Lung microvascular endothelial cell (primary cell): Measurements from ENCODE around the gene FCRL6. TPM values are rescaled to one million over a fixed set of nuclear protein-coding genes. Genes with fewer than 3 reads are reported as not detected.

Experiments used
- DNase-seq, 2 donors: peaks; one replicate each; pipeline versions ENCODE4 v3.0.0 to v3.0.0-alpha.2; 2010; ENCODE audit warnings: low read depth in 2 of 2
- total RNA-seq: library from RNA; depleted of rRNA; stranded (reverse); fragments of >200 nt; gene quantifications from 2 replicates; pipeline ENCODE4 v1.2.1, GENCODE V29; 2014

Gene FCRL6
- total RNA-seq, 1 donor from 2014 or later = not detected

DNA sequence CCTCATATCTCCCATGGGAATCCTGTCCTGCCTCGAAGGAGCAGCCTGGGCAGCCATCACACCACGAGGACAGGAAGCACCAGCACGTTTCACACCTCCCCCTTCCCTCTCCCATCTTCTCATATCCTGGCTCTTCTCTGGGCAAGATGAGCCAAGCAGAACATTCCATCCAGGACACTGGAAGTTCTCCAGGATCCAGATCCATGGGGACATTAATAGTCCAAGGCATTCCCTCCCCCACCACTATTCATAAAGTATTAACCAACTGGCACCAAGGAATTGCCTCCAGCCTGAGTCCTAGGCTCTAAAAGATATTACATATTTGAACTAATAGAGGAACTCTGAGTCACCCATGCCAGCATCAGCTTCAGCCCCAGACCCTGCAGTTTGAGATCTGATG is 33.2 kb downstream of the FCRL6 start:
- DNase-seq = no peak

DNA sequence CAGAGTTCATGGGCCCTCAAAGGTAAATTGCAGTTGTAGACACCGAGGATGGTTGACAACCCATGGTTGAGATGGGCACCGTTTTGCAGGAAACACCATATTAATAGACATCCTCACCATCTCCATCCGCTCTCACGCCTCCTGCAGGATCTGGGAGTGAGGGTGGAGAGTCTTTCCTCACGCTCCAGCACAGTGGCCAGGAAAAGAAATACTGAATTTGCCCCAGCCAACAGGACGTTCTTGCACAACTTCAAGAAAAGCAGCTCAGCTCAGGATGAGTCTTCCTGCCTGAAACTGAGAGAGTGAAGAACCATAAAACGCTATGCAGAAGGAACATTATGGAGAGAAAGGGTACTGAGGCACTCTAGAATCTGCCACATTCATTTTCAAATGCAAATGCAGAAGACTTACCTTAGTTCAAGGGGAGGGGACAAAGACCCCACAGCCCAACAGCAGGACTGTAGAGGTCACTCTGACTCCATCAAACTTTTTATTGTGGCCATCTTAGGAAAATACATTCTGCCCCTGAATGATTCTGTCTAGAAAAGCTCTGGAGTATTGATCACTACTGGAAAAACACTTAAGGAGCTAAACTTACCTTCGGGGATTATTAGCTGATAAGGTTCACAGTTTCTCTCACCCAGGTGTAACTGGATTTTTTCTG is 33.8 kb downstream of the FCRL6 start:
- peak; percentile 5 to 17 for DNase-seq

DNA sequence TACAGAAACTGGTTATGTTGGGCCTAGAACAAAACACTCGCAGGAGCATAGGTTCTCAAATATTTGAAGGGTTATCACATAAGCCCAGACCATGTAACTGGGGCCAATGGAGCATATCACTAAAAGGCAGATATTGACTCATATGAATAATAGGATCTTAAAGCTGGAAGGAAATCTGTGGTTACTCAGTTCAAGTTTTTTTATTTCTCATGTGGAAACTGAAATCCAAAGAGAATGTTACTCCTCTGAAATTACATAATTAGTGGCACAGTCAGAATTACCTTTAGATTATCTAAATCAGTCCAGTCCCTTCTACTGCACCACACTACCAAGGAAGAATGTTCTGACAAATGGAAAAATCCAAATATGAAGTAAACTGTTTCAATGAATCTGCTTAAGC is 36.6 kb downstream of the FCRL6 start:
- DNase-seq = no peak

DNA sequence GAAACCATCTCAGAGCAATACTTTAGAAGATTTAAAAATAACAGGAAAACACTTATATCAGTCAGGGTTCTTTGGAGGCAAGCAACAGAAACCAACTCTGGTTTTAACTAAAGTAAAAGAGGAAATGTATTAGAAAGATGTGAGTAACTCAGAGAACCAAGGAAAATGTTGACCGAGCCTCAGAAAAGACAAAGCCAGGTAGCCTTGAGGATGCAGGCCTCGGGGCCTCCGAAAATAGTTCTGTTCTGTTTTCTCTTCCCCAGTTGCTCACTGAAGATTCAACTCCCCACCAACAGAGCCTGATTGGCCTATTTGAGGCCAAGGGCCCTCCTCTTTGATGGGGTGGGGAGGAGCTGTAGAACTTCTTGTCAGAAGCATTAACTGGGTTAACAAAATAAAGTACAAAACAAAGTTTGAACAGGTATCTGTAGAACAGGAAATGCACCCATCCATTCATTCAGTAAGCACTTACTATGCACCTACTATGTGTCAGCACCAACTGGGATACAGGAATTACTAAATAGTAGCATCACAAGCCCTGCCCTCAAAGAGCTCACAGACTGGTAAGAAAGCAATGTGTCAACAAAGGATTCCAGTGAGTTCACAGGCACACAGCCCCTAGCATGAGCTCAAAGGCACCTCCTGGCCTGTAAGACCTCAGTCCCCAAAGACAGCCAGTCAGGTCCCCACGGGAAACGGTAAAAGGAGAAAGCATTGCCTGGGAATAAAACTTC is 37.1 kb downstream of the FCRL6 start:
- no peak for DNase-seq

DNA sequence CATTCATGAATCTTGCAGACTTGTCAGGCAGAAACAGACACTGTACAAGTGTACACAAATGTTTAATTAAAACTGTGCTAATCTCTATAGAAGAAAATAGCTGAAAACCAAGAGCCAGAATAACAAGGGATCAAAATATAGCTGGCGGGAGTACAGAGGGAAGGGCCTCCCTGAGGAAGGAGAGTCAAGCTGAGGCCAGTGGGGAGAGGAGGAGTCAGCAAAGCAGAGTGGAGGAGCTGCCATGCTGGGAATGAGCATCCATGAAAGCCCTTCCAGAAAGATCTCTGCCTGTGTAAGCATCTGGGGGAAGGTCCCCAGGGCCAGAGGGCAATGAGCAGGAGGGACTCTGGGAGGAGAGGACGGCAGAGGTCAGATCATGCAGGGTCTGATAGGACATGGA is 39.6 kb downstream of the FCRL6 start:
- no peak for DNase-seq

DNA sequence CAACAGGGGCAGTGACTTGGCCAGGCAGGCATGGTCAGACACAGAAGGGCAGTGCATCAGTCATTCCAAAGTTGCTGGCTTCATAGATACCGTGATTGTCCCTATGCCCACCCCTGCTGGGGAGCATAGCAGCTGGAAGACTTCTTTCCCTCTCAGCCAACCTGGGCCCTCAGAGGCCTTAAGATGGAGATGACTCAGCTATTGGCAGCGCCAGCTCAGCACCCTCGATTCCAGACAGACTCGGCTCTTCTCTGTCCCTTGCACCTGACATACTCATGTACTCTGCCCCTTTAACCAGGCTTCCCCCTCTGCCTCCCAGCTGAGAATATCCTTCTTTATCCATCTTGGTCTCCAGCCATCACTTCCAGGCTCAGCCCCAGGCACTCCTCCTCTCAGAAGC is 41.3 kb downstream of the FCRL6 start:
- no peak for DNase-seq

DNA sequence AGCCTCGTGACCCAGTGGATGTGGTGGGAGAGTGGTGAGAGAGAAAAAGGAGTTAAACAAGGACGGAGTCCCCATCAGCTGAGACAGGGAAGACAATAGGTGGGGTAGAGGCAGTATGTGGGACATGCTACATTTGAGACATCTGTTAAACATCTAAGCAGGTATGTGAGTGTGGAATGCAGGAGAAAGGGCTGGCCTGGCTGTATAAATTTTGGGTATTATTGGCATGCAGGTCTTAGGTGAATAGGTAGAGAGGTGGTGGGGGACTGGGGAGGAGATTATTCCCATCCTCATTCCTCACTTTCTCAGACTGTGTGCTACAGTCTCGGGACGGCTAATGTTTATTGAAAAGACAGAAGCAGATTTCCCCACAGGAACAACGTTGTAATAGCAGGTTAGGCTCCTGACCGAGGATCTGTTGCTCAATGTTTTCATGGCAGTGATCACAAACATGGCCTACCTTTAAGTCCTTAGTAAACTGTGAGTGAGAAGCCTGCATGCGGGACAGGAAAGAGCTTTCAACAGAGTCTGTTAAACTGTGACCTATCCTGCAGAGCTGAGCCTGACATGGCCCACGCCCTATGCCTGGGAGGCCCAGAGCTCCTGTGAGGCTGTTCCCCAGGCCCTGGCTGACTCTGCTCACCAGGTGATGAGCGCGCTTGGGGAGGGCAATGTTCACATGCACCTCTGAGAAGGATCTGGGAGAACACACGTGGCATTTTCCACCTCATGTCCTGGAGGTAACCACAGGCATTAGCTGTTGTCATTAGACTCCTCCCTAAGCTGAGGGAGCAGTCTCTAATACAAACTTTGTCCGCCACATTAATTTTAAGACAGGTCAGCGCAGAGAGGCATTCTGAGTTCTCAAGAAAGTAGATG is 43.8 kb downstream of the FCRL6 start:
- no peak for DNase-seq

DNA sequence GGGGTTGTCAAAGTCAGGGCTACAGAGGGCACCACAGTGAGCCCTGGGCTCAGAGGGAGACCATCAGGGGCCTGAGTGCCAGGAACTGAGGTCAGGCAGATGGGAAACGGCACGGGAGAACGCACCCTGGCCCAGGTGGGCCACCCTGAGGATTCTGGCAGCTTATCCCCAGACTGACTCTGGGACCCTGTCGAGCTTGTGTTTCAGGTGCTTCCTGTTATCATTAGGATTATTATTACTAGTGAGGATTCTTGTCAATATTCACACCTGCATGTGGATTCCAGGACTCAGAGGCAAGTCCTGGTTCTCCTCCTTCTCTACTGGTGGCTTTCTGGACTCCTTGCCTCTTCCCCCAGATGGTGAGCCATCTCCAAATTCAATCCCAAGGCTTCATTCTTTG is 45.1 kb downstream of the FCRL6 start:
- DNase-seq = no peak

DNA sequence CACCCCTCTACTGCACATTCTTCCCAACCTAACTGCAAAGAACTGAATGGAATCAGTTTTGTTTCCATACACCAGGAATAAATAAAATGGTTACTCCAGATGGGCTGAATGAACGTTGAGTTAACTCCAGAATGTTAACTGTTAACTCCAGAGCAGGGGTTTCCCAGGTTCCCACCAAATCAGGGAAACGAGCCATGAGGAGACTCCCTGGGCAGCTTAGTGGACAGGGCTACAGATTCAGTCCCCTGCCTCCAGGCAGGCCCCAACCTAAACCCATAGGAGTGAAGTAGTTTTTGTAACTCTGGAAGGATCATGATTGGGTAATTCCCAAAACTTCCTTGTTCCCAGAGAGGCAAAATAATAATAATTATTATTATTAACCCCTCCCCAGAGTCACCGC is 46.2 kb downstream of the FCRL6 start:
- DNase-seq = no peak

DNA sequence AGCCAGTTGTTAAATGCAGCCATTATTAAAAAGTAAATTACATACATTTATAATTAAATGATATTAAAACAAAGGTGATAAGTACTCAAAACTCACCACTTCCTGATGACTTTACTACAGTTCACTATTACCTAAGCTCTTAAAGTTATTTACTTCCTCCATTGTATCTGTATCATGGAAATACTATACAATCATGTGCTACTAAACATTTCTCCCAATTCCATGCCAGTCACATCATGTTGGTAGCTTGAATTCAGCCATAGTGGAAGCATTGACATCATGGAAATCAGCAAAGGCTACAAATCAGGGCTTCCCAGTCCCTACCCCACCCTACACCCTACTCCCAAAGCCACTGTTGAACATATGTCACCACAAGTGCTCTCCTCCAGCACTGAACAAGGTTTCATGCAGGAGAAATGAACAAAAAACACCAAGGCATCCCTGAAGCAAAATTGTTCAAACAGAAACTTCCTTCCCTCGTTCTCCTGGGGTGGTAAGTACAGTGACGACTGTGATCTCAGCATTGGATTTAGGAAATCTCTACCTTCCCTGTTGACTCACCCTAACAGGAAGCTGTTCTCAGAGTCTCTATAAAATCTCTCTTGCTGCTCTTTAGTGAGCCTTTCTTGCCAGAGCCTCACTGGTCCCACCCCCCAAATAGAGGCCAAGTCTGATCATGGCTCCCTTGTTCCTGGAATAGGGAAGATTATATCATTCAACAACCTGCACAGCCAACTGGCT is 47.6 kb downstream of the FCRL6 start:
- DNase-seq = peak in 1 of 2 donors; percentile 57

DNA sequence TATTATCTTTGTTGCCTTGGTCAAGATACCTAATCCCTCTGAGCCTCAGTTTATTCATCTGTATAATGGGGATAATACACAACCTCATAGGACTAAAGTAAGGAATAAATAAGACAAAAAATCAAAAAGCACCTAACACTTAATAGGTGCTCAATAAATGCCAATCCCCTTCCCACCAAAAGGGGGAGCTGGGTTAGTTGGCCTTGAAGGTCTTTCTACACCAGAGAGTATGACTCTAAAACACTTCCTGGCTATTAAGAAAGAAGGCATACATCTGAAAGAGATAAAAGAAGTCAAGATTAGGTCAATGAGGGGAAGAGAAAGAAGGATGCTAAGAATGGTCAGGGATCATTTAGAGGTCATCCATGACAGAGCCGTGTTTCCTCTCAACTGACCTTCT is 49.2 kb downstream of the FCRL6 start:
- no peak for DNase-seq

DNA sequence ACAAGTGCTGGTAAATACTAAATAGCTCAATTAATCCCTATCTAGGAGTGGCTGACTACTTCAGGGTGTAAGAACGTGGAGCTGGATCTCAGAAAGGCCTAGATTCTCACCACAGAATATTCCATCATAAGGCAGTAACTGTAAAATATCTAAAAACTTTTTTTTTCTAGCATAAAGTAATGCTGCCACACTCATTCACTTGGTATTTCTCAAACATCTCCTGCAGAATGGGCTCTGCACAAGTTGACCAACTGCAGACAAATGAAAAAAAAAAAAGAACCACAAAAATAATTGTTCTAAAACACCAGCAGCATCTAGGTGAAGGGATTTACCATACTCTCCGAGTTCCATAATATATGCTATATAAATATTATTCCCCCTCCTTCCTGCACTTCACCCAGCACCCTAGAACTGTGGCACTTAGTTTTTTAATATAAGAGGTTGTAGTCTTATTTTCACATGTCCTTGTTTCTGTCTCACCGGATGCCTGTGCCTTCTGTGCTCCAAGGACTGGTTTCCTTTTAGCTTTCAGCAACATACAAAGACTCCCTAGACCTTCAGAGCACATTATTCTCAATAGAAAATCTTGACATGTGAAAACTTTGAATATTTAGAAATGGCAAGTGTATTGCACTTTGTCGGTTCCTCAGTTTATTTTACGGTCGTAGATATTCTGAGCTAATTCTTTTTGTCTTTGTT is 51.4 kb downstream of the FCRL6 start:
- DNase-seq = peak in 1 of 2 donors; percentile 55

DNA sequence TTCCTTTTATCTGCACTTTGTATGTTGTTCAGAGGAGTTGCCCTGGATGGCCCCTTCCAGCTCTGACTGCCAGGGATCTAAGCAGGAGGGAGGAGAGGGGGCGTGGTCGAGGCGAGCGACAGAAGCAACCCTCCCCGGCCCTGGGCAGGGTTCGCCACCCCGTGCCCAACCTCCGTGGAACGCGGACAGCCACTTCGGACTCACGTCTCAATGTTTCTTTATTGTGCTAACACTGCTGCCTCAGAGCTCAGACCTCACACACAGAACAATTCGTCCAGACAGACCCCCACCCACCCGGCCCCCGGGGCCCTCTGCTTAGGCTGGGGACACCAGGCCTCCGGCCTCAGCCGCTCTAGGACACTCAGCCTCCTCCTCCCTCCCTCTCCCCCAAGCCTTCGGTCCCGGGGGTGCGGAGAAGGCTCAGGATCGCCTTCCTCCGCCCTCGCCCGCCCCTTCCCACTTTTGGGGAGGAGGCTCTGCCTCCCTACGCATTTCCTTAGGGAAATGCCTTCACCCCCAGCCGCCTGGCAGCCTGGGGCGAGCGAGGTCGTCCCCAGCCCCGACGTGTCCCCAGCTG is 52.0 kb downstream of the FCRL6 start:
- peak; percentile 20 to 58 for DNase-seq

DNA sequence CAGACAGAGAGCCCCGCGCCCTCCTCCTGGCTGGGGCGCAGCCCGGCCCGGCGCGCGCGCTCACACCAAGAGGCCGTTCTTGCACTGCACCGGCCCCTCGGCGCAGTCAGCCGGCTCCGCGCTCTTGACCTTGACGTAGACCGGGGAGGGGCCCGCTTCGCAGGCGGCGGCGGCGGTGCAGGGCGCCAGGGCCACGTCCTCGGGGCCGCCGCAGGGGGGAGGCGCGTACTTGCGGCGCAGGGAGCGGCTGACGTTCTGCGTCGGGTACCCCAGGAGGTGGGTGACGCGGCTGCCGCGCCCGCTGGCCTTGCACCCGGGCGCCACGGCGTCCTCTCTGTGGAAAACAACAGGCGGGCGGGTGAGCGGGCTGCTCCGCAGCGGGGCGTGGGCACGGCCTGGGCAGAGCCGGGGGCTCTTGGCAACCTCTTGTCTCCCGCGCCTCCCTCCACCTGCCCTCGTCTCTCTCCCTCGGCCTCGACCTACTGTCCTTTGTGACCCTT is 52.6 kb downstream of the FCRL6 start:
- DNase-seq = peak; percentile 31 to 84

DNA sequence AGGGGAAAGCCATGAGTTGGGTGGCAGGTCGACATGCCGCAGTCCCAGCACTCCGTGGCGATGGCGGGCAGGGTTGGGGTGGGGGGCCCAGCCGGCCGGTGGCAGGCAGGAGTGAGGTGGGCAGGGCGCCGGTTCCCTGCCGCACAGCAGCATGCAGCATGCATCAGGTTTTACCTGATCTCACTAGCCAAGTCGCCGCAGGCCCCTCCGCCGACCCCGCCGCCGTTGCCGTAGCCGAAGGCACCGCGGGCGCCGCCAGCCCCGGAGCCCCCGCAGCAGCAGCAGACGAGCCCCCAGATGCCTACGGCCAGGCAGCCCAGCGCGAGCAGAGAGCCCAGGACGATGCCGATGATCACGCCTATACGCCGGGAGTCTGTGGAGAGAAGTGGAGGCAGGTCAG is 53.5 kb downstream of the FCRL6 start:
- DNase-seq = no peak

DNA sequence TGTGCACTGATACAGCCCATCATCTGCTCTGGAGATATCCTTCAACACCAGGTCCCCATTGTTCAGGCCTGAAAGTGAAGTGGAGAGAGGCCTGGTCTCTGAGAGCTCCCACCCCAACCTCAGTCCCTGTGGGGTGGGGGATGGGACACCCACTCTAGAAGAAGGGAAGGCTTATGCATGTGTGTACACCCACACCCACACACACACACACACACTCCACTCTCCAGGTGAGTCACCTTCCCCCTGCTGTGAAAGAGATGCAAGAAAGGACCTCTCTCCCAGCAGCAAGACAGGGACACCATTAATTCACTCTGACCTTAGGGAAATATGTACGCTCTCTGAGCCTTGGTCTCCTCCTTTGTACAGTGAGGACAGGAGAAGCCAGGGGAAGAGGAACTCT is 54.4 kb downstream of the FCRL6 start:
- no peak for DNase-seq

DNA sequence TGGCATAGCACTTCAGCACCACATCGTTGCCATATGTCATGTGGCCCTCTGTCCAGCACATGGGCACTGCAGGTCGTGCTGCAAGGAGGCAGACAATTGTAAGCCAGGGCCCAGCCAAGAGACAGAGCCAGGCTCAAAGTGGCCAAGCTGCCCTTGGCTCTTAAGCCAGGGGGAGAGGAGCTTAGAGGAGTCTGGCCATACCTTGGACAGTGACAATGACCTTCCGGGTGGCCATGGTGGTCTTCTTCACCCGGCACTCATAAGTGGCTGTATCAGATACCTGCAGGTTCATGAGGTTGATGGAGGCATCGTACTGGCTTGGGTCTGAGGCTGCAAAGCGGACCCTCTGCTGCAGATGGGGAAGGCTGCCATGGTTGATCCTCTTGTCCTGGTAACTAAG is 55.7 kb downstream of the FCRL6 start:
- DNase-seq = no peak

DNA sequence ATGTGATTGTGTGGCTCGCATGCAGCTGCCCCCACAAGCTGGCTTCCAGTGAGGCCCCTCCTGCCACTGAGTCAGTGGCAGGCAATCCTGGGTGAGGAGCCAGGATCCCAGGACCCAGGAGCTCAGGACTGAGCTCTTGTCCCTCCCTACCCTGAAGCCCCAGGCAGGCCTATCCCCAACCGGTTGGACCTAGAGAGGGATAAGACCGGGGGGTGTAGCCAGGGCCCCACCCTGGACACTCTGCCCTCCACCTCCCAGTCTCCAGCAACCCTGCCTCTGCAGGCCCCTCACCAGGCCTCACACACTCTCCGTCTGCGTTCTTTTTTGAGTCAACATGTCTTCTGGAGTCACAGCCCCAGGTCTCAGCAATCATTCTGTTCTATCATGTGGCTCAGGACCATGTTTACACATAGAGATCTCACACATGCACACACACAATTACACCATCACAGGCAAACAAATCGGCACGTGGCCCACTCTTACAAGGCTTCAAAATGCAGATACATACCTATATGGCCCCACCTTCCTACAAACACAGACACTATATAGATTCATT is 57.7 kb downstream of the FCRL6 start:
- DNase-seq = no peak

DNA sequence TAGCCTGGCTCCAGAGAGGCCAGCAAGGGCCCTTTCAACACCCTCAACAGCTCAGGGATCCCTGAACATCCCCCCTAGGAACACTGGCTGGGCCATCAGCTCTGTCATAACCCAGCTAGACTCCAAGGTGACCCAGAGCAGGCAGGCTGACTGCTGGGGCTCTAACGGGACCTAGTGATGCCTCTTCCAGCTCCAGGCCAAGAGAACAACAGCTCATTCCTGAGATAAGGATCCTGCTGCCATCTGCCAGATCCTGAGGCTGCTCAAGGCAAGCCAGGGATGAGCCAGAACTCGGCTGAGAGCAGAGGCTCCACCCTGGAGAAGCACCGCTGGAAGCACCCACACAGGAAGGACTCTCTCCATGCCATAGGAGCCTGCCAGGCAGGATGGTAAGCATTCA is 58.3 kb downstream of the FCRL6 start:
- no peak for DNase-seq

DNA sequence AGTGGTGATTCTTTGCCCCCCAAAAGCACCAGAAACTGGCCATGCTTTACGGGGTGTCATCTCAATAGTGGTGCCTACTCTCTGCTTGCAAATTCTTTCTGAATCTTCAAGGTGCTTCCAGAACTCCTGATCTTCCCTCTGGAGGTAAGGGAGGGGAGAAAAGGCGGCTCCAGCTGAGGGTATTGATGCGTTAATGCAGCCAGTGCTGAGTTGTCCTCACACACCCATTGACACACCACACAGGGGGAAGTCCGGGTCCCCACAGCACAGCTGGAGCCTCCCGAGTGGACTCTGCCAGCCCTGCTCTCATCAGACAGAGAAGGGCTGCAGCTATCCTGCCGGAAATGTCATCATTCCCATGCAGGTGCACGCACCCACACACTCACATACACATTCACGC is 59.1 kb downstream of the FCRL6 start:
- DNase-seq = no peak
